Liver (tissue), 9 donors: ENCODE results near the gene MEGF11. TPM values are rescaled to one million over a fixed set of nuclear protein-coding genes. Genes with fewer than 3 reads are reported as not detected.

Source experiments
- DNase-seq: peaks from one replicate; pipeline ENCODE4 v3.0.0-alpha.2; 2017; ENCODE audit warnings: low spot score
- H3K27ac ChIP-seq, 2 donors: one replicate each; pipeline ENCODE4 v1.7.0; 2013; ENCODE audit warnings: inconsistent platforms in 2 of 2, low read length in 2 of 2, control low read depth in 1 of 2, low read depth in 1 of 2, mild to moderate bottlenecking in 1 of 2
- H3K27me3 ChIP-seq, 4 donors: one replicate each; pipeline versions ENCODE4 v1.6.1 to v1.7.0; 2013; ENCODE audit warnings: low read length in 3 of 4, inconsistent platforms in 1 of 4, mild to moderate bottlenecking in 1 of 4, moderate library complexity in 1 of 4; ENCODE audit not compliant: control insufficient read depth in 4 of 4, insufficient read depth in 4 of 4
- H3K36me3 ChIP-seq, 4 donors: one replicate each; pipeline versions ENCODE4 v1.6.1 to v1.7.0; 2013; ENCODE audit warnings: low read length in 3 of 4, mild to moderate bottlenecking in 3 of 4, low read depth in 1 of 4, moderate library complexity in 1 of 4; ENCODE audit not compliant: control insufficient read depth in 4 of 4, insufficient read depth in 3 of 4
- H3K4me1 ChIP-seq, 4 donors: one replicate each; pipeline versions ENCODE4 v1.6.1 to v1.7.0; 2013; ENCODE audit warnings: low read length in 3 of 4, mild to moderate bottlenecking in 3 of 4, moderate library complexity in 1 of 4; ENCODE audit not compliant: control insufficient read depth in 4 of 4, insufficient read depth in 4 of 4
- H3K4me3 ChIP-seq, 3 donors: one replicate each; pipeline versions ENCODE4 v1.6.1 to v1.7.0; 2013; ENCODE audit warnings: low read length in 3 of 3, control low read depth in 1 of 3, low read depth in 1 of 3, mild to moderate bottlenecking in 1 of 3
- H3K9ac ChIP-seq, 2 donors: one replicate each; pipeline ENCODE4 v1.7.0; 2013; ENCODE audit warnings: low read length in 2 of 2, mild to moderate bottlenecking in 2 of 2, moderate library complexity in 2 of 2, control low read depth in 1 of 2, low read depth in 1 of 2
- H3K9me3 ChIP-seq, 4 donors: one replicate each; pipeline versions ENCODE4 v1.6.1 to v1.7.0; 2013; ENCODE audit warnings: low read length in 3 of 4; ENCODE audit not compliant: control insufficient read depth in 4 of 4
- FOXA1 ChIP-seq: IDR thresholded peaks from 2 replicates; pipeline ENCODE4 v1.6.1; 2016; ENCODE audit warnings: antibody characterized with exemption
- FOXA2 ChIP-seq: IDR thresholded peaks from 2 replicates; pipeline ENCODE4 v1.6.1; 2016; ENCODE audit warnings: antibody characterized with exemption
- HNF4A ChIP-seq, 2 donors: conservative IDR thresholded peaks; 2 replicates each; pipeline ENCODE4 v1.6.1; 2016; ENCODE audit warnings: antibody characterized with exemption in 2 of 2, mild to moderate bottlenecking in 2 of 2
- HNF4G ChIP-seq: IDR thresholded peaks from 2 replicates; pipeline ENCODE4 v1.6.1; 2016; ENCODE audit warnings: antibody characterized with exemption
- JUND ChIP-seq, 2 donors: IDR thresholded peaks; 2 replicates each; pipeline ENCODE4 v1.6.1; 2016; ENCODE audit warnings: antibody characterized with exemption in 2 of 2
- RXRA ChIP-seq, 2 donors: IDR thresholded peaks; 2 replicates each; pipeline ENCODE4 v1.6.1; 2017 to 2018; ENCODE audit warnings: antibody characterized with exemption in 2 of 2, mild to moderate bottlenecking in 1 of 2
- SP1 ChIP-seq: IDR thresholded peaks from 2 replicates; pipeline ENCODE4 v1.6.1; 2018; ENCODE audit warnings: antibody characterized with exemption, mild to moderate bottlenecking
- YY1 ChIP-seq: IDR thresholded peaks from 2 replicates; pipeline ENCODE4 v1.6.1; 2016; ENCODE audit warnings: antibody characterized with exemption, mild to moderate bottlenecking
- WGBS: extraction: QIAGEN DNeasy Blood & Tissue Kit; methylation state at CpG from one replicate; pipeline ENCODE4 v1.1.7; 2013; 5-methylcytosine and 5-hydroxymethylcytosine counted together
- polyA plus RNA-seq, 2 donors: library from polyadenylated mRNA; stranded (reverse) in 1 of 2; unstranded in 1 of 2; fragments of 200-250 nt in 1 of 2; fragments of >200 nt in 1 of 2; fragmentation: Nextera tagmentation in 1 of 2; extraction: Ambion mirVana in 1 of 2; gene quantifications; one replicate each; pipeline versions ENCODE4 v1.2.1 to v1.2.3, GENCODE V29; 2013 to 2015
- total RNA-seq, 2 donors: library from RNA; depleted of rRNA; stranded (reverse); fragments of >200 nt; gene quantifications; one replicate each; pipeline ENCODE4 v1.2.3, GENCODE V29; 2014
- TF ChIP-seq, protein P1 (sequence below): fragments of 150-350 bp; IDR thresholded peaks from 2 replicates; pipeline ENCODE4 v1.5.1; 2017; ENCODE audit warnings: improper control_type of control experiment, low read depth, low read length; ENCODE audit not compliant: missing input control
- TF ChIP-seq, protein P2 (sequence below): IDR thresholded peaks from 2 replicates; pipeline ENCODE4 v1.6.1; 2016; ENCODE audit warnings: antibody characterized with exemption
- TF ChIP-seq, protein P3 (sequence below): IDR thresholded peaks from 2 replicates; pipeline ENCODE4 v1.6.1; 2016; ENCODE audit warnings: antibody characterized with exemption, mild to moderate bottlenecking
- donor health status: healthy.
- donor health status: healthy.
- donor health status: healthy.
- donor health status: healthy.
- donor health status: healthy.

MEGF11 gene
- total and polyA plus RNA-seq, 4 donors = under 0.01 to 0.51 (median 0.03) TPM; not detected in 1

DNA sequence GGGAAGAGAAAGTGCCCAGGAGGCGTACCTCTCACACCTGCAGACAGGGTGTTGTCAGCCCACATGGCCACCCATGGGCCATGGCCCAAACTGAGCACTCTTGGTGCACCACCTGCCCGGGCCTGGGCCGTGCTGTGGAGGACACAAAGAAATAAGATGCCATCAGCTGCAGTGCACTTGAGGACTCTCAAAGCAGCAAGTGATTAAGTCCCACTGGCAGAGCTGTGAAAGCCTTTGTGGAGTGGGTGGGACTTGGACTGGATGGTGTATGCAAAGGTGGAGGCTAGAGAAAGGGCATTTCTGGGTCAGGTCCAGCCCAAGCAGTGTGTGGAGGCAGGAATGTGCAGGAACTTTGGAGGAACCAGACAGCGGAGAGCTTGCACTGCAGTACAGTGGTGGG is 122.3 kb downstream of the MEGF11 start:
- Histone ChIP-seq H3K9me3 (no peaks in the 10 kb centered on the region), H3K36me3 (no peaks in the 10 kb centered on the region), H3K9ac (no peak overlapping the region), H3K4me1 (no peaks in the 10 kb centered on the region), H3K4me3 (no peak overlapping the region), H3K27ac (no peak overlapping the region), H3K27me3 (no peaks in the 10 kb centered on the region)
- no peak for DNase-seq
- TF ChIP-seq JUND (IDR thresholded peaks at IDR 0.05) (no peak), HNF4G (no peak), SP1 (no peak), FOXA1 (no peak)
- TF ChIP-seq, protein P1, sequence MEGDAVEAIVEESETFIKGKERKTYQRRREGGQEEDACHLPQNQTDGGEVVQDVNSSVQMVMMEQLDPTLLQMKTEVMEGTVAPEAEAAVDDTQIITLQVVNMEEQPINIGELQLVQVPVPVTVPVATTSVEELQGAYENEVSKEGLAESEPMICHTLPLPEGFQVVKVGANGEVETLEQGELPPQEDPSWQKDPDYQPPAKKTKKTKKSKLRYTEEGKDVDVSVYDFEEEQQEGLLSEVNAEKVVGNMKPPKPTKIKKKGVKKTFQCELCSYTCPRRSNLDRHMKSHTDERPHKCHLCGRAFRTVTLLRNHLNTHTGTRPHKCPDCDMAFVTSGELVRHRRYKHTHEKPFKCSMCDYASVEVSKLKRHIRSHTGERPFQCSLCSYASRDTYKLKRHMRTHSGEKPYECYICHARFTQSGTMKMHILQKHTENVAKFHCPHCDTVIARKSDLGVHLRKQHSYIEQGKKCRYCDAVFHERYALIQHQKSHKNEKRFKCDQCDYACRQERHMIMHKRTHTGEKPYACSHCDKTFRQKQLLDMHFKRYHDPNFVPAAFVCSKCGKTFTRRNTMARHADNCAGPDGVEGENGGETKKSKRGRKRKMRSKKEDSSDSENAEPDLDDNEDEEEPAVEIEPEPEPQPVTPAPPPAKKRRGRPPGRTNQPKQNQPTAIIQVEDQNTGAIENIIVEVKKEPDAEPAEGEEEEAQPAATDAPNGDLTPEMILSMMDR = no peak
- TF ChIP-seq, protein P2, sequence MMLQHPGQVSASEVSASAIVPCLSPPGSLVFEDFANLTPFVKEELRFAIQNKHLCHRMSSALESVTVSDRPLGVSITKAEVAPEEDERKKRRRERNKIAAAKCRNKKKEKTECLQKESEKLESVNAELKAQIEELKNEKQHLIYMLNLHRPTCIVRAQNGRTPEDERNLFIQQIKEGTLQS = no peak
- 89% methylated on average over 4 of the region's 4 CpGs for WGBS

DNA sequence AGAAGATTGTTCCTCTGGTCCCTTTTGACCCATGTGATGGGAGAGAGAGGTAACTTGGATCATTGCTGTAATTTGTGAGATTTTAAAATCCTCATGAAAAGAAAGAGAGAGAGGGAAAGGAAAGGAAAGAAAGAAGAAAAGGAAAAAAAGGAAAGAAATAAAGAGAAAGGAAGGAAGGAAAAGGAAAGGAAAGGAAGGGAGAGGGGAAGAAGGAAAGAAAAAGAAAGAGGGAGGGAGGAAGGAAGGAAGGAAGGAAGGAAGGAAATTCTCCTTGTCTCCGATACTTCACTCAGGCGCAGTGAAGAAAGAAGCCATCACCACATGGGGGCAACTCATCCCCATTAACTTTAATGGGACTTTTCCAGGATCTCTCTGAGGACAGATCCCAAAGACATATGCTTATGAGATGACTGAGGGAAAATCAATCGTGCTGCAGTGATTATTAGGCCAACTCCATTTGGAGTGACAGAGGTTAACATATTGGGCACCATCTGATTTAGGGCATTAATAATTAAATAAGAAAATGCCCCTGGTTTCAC is 123.0 kb downstream of the MEGF11 start:
- no peak for TF ChIP-seq YY1
- TF ChIP-seq FOXA2 = no peak
- TF ChIP-seq, protein P1 = no peak
- TF ChIP-seq, protein P3, sequence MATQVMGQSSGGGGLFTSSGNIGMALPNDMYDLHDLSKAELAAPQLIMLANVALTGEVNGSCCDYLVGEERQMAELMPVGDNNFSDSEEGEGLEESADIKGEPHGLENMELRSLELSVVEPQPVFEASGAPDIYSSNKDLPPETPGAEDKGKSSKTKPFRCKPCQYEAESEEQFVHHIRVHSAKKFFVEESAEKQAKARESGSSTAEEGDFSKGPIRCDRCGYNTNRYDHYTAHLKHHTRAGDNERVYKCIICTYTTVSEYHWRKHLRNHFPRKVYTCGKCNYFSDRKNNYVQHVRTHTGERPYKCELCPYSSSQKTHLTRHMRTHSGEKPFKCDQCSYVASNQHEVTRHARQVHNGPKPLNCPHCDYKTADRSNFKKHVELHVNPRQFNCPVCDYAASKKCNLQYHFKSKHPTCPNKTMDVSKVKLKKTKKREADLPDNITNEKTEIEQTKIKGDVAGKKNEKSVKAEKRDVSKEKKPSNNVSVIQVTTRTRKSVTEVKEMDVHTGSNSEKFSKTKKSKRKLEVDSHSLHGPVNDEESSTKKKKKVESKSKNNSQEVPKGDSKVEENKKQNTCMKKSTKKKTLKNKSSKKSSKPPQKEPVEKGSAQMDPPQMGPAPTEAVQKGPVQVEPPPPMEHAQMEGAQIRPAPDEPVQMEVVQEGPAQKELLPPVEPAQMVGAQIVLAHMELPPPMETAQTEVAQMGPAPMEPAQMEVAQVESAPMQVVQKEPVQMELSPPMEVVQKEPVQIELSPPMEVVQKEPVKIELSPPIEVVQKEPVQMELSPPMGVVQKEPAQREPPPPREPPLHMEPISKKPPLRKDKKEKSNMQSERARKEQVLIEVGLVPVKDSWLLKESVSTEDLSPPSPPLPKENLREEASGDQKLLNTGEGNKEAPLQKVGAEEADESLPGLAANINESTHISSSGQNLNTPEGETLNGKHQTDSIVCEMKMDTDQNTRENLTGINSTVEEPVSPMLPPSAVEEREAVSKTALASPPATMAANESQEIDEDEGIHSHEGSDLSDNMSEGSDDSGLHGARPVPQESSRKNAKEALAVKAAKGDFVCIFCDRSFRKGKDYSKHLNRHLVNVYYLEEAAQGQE = no peak
- TF ChIP-seq HNF4A (conservative IDR thresholded peaks at IDR 0.05) = no peak
- TF ChIP-seq FOXA1 = no peak
- no peak for TF ChIP-seq HNF4G
- no peak for TF ChIP-seq RXRA (IDR thresholded peaks at IDR 0.05)
- Histone ChIP-seq H3K27ac (no peak overlapping the region), H3K9me3 (no peaks in the 10 kb centered on the region), H3K4me3 (no peak overlapping the region), H3K4me1 (no peaks in the 10 kb centered on the region), H3K36me3 (no peaks in the 10 kb centered on the region), H3K9ac (no peak overlapping the region), H3K27me3 (no peaks in the 10 kb centered on the region)
- WGBS = 68% methylated on average over 3 of the region's 3 CpGs
- no peak for DNase-seq
